ENCODE measurements around the gene SMAD3. TPM values are rescaled to one million over a fixed set of nuclear protein-coding genes. Genes with fewer than 3 reads are reported as not detected.

SMAD3 gene
- total RNA-seq, 2 donors from 2014 or later, result 19.7 to 52.4 TPM

DNA sequence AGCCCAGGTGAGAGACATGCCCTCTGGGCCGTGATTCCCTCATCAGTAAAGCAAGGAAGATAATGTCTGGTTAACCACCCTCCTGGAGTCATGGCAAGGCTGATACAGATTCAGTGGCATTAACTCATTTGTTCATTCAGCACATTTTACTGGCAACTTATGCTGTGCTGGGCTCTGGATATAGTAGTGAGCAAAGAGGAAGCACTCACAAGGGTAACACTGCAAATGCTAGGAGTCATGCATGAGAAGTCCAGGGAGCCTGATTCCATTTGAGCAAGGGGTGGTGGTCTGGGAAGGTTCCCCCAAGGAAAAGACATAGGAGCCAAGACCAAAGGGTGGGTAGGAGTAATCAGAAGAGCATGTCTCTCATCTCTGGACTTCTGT is 50.2 kb downstream of the SMAD3 start:
- H3K4me1 ChIP-seq, result peaks cover 54% of the 10 kb centered on the region
- TF ChIP-seq, protein P1, sequence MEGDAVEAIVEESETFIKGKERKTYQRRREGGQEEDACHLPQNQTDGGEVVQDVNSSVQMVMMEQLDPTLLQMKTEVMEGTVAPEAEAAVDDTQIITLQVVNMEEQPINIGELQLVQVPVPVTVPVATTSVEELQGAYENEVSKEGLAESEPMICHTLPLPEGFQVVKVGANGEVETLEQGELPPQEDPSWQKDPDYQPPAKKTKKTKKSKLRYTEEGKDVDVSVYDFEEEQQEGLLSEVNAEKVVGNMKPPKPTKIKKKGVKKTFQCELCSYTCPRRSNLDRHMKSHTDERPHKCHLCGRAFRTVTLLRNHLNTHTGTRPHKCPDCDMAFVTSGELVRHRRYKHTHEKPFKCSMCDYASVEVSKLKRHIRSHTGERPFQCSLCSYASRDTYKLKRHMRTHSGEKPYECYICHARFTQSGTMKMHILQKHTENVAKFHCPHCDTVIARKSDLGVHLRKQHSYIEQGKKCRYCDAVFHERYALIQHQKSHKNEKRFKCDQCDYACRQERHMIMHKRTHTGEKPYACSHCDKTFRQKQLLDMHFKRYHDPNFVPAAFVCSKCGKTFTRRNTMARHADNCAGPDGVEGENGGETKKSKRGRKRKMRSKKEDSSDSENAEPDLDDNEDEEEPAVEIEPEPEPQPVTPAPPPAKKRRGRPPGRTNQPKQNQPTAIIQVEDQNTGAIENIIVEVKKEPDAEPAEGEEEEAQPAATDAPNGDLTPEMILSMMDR (IDR thresholded peaks at IDR 0.05), result no peak
- no peak for TF ChIP-seq POLR2A (IDR thresholded peaks at IDR 0.05)
- H3K36me3 ChIP-seq (replicated peaks in 1 of 2; ENCODE audit: insufficient read depth in 1 of 2, low read depth in 2 of 2), result no peaks in the 10 kb centered on the region
- peak overlapping the region; percentile 14 to 40 (median 30) for H3K27ac ChIP-seq
- intact Hi-C loops (cut with DNase I), result no loop called here
- DNase-seq, result no peak
- peak; percentile 8 for ATAC-seq
- WGBS, 2 donors, result 64% methylated on average over 1 of the region's 1 CpG; no CpG with 5 or more reads in 1 of the 2 donors
- no peaks in the 10 kb centered on the region for H3K27me3 ChIP-seq
- no peaks in the 10 kb centered on the region for H3K9me3 ChIP-seq
- no peak overlapping the region for H3K4me3 ChIP-seq

DNA sequence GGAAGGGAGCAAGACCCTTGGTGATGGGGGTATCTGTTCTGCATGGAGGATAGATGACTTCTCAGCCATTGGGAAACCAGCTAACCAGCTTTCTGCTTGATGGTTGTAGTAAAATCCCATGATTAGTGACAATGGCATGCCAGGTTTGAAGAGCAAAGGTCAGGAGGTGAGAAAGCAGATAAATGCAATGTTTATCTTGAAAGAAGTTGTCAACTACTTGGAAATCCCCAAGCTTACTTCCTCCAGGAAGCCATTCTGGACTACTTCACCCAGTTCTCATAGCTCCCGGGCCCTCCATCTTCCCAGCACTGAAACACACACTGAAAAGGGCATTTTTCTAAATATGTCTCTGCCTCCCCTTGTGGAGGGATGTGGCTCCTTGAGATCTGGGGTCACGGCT is 51.3 kb downstream of the SMAD3 start:
- Histone ChIP-seq H3K9me3 (no peaks in the 10 kb centered on the region), H3K27ac (peak overlapping the region in 2 of 4 donors; percentile 34 to 42), H3K36me3 (replicated peaks in 1 of 2; ENCODE audit: insufficient read depth in 1 of 2, low read depth in 2 of 2) (no peaks in the 10 kb centered on the region), H3K4me3 (no peak overlapping the region), H3K4me1 (peaks cover 66% of the 10 kb centered on the region), H3K27me3 (no peaks in the 10 kb centered on the region)
- ATAC-seq, result no peak
- no peak for DNase-seq
- WGBS, 2 donors, result 80 to 83% methylated on average over 2 of the region's 2 CpGs
- TF ChIP-seq, protein P1 (IDR thresholded peaks at IDR 0.05), result no peak
- TF ChIP-seq POLR2A (IDR thresholded peaks at IDR 0.05), result no peak
- intact Hi-C loops (cut with DNase I), result no loop called here

DNA sequence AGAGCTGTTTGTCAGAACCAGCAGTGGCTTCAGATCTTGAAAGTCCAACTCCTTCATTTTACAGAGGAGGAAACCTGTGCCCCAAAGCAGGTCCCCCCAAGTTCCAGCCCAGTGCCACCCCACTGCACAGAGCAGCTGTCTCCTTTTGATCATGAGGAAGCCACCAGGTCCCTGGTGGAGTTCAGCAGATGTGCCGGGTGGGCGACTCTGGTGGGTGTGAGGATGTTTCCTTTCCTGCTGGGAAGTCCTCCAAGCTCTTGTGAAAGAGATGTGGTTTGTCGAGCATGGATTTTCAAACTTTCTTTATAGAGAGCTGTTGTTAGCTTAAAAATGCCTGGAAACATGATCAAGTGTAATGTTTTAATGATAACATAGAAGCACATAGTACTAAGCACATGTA is 52.0 kb downstream of the SMAD3 start:
- no peak for TF ChIP-seq POLR2A (IDR thresholded peaks at IDR 0.05)
- TF ChIP-seq, protein P1 (IDR thresholded peaks at IDR 0.05), result no peak
- no peak overlapping the region for H3K4me3 ChIP-seq
- peaks cover 68% of the 10 kb centered on the region for H3K4me1 ChIP-seq
- H3K27me3 ChIP-seq, result no peaks in the 10 kb centered on the region
- intact Hi-C loops (cut with DNase I), result no loop called here
- ATAC-seq (no peak), DNase-seq (no peak)
- peak overlapping the region in 2 of 4 donors; percentile 34 to 42 for H3K27ac ChIP-seq
- no peaks in the 10 kb centered on the region for H3K9me3 ChIP-seq
- no peaks in the 10 kb centered on the region for H3K36me3 ChIP-seq (replicated peaks in 1 of 2; ENCODE audit: insufficient read depth in 1 of 2, low read depth in 2 of 2)
- WGBS, 2 donors, result 63 to 85% methylated on average over 3 of the region's 3 CpGs

DNA sequence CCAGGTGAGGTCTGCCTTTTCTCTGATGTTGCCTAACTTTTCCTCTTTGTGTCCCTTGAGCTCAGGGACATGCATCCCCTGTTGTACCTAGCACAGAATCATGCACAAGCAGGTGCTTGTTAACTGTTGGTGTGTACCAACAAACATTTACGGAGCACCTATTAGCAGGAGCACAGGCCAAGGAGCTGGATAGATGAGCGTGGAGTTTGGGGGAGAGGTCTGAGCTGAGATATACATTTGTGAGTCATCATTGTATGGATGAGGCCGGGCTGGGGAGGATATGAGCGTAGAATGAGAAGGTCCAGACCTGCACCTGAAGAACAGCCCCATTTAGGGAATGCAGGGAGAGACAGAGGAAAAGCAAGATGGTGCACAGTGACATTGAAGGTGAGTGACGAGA is 53.4 kb downstream of the SMAD3 start:
- DNase-seq (no peak), ATAC-seq (no peak)
- no peaks in the 10 kb centered on the region for H3K9me3 ChIP-seq
- peaks cover 70% of the 10 kb centered on the region for H3K4me1 ChIP-seq
- no peaks in the 10 kb centered on the region for H3K36me3 ChIP-seq (replicated peaks in 1 of 2; ENCODE audit: insufficient read depth in 1 of 2, low read depth in 2 of 2)
- H3K27ac ChIP-seq, result peak overlapping the region in 1 of 4 donors; percentile 13
- H3K27me3 ChIP-seq, result no peaks in the 10 kb centered on the region
- TF ChIP-seq, protein P1 (IDR thresholded peaks at IDR 0.05), result no peak
- no peak for TF ChIP-seq POLR2A (IDR thresholded peaks at IDR 0.05)
- intact Hi-C loops (cut with DNase I), result no loop called here
- H3K4me3 ChIP-seq, result no peak overlapping the region
- 97 to 98% methylated on average over 5 of the region's 5 CpGs for WGBS, 2 donors

DNA sequence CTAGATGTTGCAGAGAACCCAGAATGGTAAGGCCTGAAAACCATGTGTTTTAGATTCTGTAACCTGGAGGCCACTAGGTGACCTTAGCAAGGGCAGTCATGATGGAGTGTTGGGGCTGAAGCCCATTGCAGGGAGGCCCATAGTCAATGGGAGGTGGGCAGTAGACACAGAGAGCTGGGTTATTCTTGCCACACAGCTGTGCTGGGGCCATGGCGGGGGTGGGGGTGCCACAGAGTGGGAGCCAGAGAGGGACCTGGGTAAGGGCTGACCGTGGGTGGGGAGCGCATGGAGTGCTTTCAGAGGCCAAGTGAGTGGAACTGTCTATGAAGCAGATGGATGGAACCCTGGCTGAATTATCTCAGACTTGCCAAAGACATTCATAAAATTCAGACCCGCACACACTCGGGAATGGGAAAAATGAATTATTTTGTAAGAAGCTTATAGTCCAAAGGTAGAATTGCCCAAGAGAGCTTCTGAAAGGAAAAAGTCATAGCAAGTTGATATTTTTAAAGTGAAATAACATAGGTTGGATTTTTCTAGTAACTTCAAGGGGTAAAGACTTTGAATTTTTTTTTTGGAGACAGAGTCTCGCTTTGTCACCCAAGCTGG is 53.9 kb downstream of the SMAD3 start:
- H3K27me3 ChIP-seq, result no peaks in the 10 kb centered on the region
- peak overlapping the region; percentile 13 to 89 (median 86) for H3K27ac ChIP-seq
- 95 to 96% methylated on average over 5 to 6 of the region's 6 CpGs for WGBS, 2 donors
- TF ChIP-seq POLR2A (IDR thresholded peaks at IDR 0.05), result no peak
- TF ChIP-seq, protein P1 (IDR thresholded peaks at IDR 0.05), result no peak
- intact Hi-C loops (cut with DNase I), result no loop called here
- ATAC-seq (no peak), DNase-seq (no peak)
- H3K4me1 ChIP-seq, result peaks cover 75% of the 10 kb centered on the region
- no peak overlapping the region for H3K4me3 ChIP-seq
- H3K9me3 ChIP-seq, result no peaks in the 10 kb centered on the region
- H3K36me3 ChIP-seq (replicated peaks in 1 of 2; ENCODE audit: insufficient read depth in 1 of 2, low read depth in 2 of 2), result no peaks in the 10 kb centered on the region

Measured in body of pancreas (tissue), 4 donors.